Mucosa of stomach (tissue), 1 donor: ENCODE measurements around the gene GMPR.
"Not testable (repeated sequence)": the region's sequence is repeated elsewhere in the genome, so short reads cannot be mapped to it uniquely, and the experiment has no call there.

ENCODE experiments used
- H3K27me3 ChIP-seq: one replicate; pipeline ENCODE4 v1.7.0; 2013; ENCODE audit warnings: mild to moderate bottlenecking, low read length; ENCODE audit not compliant: control insufficient read depth, insufficient read depth
- H3K36me3 ChIP-seq: one replicate; pipeline ENCODE4 v1.7.0; 2013; ENCODE audit warnings: low read length; ENCODE audit not compliant: control insufficient read depth, insufficient read depth
- H3K4me1 ChIP-seq: one replicate; pipeline ENCODE4 v1.7.0; 2013; ENCODE audit warnings: mild to moderate bottlenecking, low read length; ENCODE audit not compliant: control insufficient read depth, insufficient read depth
- H3K4me3 ChIP-seq: one replicate; pipeline ENCODE4 v1.7.0; 2013; ENCODE audit warnings: low read length
- H3K9ac ChIP-seq: one replicate; pipeline ENCODE4 v1.7.0; 2013; ENCODE audit warnings: mild to moderate bottlenecking, low read length, moderate library complexity
- H3K9me3 ChIP-seq: one replicate; pipeline ENCODE4 v1.7.0; 2013; ENCODE audit warnings: mild to moderate bottlenecking, low read length, moderate library complexity; ENCODE audit not compliant: control insufficient read depth
- donor health status: Pancreatic carcinoma.

The GMPR gene

GRCh38 chr6:16256781-16257180 lies 18.4 kb downstream of the GMPR start:
- Histone ChIP-seq H3K4me1 (peaks cover 13% of the 10 kb centered on the region), H3K4me3 (no peak overlapping the region), H3K27me3 (no peaks in the 10 kb centered on the region), H3K9me3 (no peaks in the 10 kb centered on the region), H3K36me3 (no peaks in the 10 kb centered on the region), H3K9ac (no peak overlapping the region)

- H3K4me1 ChIP-seq = peaks cover 3% of the 10 kb centered on the region
- H3K9ac ChIP-seq = no peak overlapping the region
- no peaks in the 10 kb centered on the region for H3K27me3 ChIP-seq
- H3K9me3 ChIP-seq = no peaks in the 10 kb centered on the region
- H3K36me3 ChIP-seq = no peaks in the 10 kb centered on the region
- no peak overlapping the region for H3K4me3 ChIP-seq
Measured at GRCh38 chr6:16257999-16258708, 19.8 kb downstream of the GMPR start.

GRCh38 chr6:16258709-16259075 lies 20.3 kb downstream of the GMPR start:
- Histone ChIP-seq H3K27me3 (no peaks in the 10 kb centered on the region), H3K36me3 (no peaks in the 10 kb centered on the region), H3K9ac (no peak overlapping the region), H3K9me3 (no peaks in the 10 kb centered on the region), H3K4me3 (no peak overlapping the region), H3K4me1 (peaks cover 3% of the 10 kb centered on the region)

GRCh38 chr6:16259604-16260003 lies 21.2 kb downstream of the GMPR start:
- H3K36me3 ChIP-seq, H3K27me3 ChIP-seq, H3K4me3 ChIP-seq, H3K4me1 ChIP-seq, H3K9ac ChIP-seq, H3K9me3 ChIP-seq: not testable (repeated sequence)

- not testable (repeated sequence) for H3K4me1 ChIP-seq, H3K36me3 ChIP-seq, H3K9me3 ChIP-seq, H3K4me3 ChIP-seq, H3K27me3 ChIP-seq, H3K9ac ChIP-seq
Measured at GRCh38 chr6:16260602-16261001, 22.2 kb downstream of the GMPR start.

- H3K9ac ChIP-seq, H3K9me3 ChIP-seq, H3K27me3 ChIP-seq, H3K4me1 ChIP-seq, H3K4me3 ChIP-seq, H3K36me3 ChIP-seq: not testable (repeated sequence)
Measured at GRCh38 chr6:16262773-16263172, 24.4 kb downstream of the GMPR start.

- not testable (repeated sequence) for H3K4me3 ChIP-seq, H3K27me3 ChIP-seq, H3K36me3 ChIP-seq, H3K9ac ChIP-seq, H3K9me3 ChIP-seq, H3K4me1 ChIP-seq
Measured at GRCh38 chr6:16263464-16264099, 25.2 kb downstream of the GMPR start.

GRCh38 chr6:16264785-16265184 lies 26.4 kb downstream of the GMPR start:
- H3K36me3 ChIP-seq = no peaks in the 10 kb centered on the region
- no peaks in the 10 kb centered on the region for H3K27me3 ChIP-seq
- no peaks in the 10 kb centered on the region for H3K4me1 ChIP-seq
- no peak overlapping the region for H3K9ac ChIP-seq
- H3K4me3 ChIP-seq = no peak overlapping the region
- H3K9me3 ChIP-seq = no peaks in the 10 kb centered on the region

GRCh38 chr6:16265351-16266341 lies 27.3 kb downstream of the GMPR start:
- no peak overlapping the region for H3K9ac ChIP-seq
- no peak overlapping the region for H3K4me3 ChIP-seq
- no peaks in the 10 kb centered on the region for H3K36me3 ChIP-seq
- H3K9me3 ChIP-seq = no peaks in the 10 kb centered on the region
- no peaks in the 10 kb centered on the region for H3K27me3 ChIP-seq
- no peaks in the 10 kb centered on the region for H3K4me1 ChIP-seq

- H3K9me3 ChIP-seq = no peaks in the 10 kb centered on the region
- no peaks in the 10 kb centered on the region for H3K4me1 ChIP-seq
- H3K4me3 ChIP-seq = no peak overlapping the region
- H3K9ac ChIP-seq = no peak overlapping the region
- H3K27me3 ChIP-seq = no peaks in the 10 kb centered on the region
- no peaks in the 10 kb centered on the region for H3K36me3 ChIP-seq
Measured at GRCh38 chr6:16267428-16268263, 29.3 kb downstream of the GMPR start.

- H3K9me3 ChIP-seq, H3K4me3 ChIP-seq, H3K36me3 ChIP-seq, H3K9ac ChIP-seq, H3K4me1 ChIP-seq, H3K27me3 ChIP-seq: not testable (repeated sequence)
Measured at GRCh38 chr6:16269442-16270070, 31.2 kb downstream of the GMPR start.
